H1 (cell line): Measurements from ENCODE around the gene LIPG. TPM values are rescaled to one million over a fixed set of nuclear protein-coding genes. Genes with fewer than 3 reads are reported as not detected.

Experiments used
- CTCF ChIA-PET: fragments of 300-600 bp; sonication (Branson Sonifier 250); formaldehyde crosslinking; loops from one replicate; lab custom pipeline; 2021; ENCODE audit not compliant: partially characterized antibody; lab: Charles Lee
- POLR2A ChIA-PET: fragments of 300-600 bp; sonication (Branson Sonifier 250); formaldehyde crosslinking; loops from one replicate; lab custom pipeline; 2021; ENCODE audit warnings: inconsistent platforms; ENCODE audit not compliant: partially characterized antibody; lab: Charles Lee
- DNase-seq, 2 experiments: peaks; one replicate each; pipeline versions ENCODE4 v3.0.0 to v3.0.0-alpha.2; 2010 to 2022; ENCODE audit warnings: low spot score in 2 of 2, low read depth in 1 of 2, mixed read lengths in 1 of 2
- FAIRE-seq: peaks from 2 replicates; lab custom pipeline; 2011; peaks lifted over from hg19 to GRCh38; lab: Jason Lieb, UNC
- H2AFZ ChIP-seq: 2 replicates; pipeline ENCODE4 v1.8.1; 2012; ENCODE audit warnings: low read length, inconsistent platforms
- H2AK5ac ChIP-seq: 2 replicates; pipeline ENCODE4 v1.6.1; 2013; ENCODE audit warnings: low read depth, low read length
- H2BK120ac ChIP-seq: replicated peaks from 2 replicates; pipeline ENCODE3; 2013; ENCODE audit warnings: low read depth, low read length, inconsistent platforms
- H2BK12ac ChIP-seq: 2 replicates; pipeline ENCODE4 v1.6.1; 2013; ENCODE audit warnings: low read depth, low read length
- H2BK15ac ChIP-seq: 2 replicates; pipeline ENCODE4 v1.6.1; 2013; ENCODE audit warnings: low read length
- H2BK20ac ChIP-seq: 2 replicates; pipeline ENCODE4 v1.6.1; 2013; ENCODE audit warnings: low read length
- H2BK5ac ChIP-seq: 2 replicates; pipeline ENCODE4 v1.6.1; 2013; ENCODE audit warnings: low read depth, low read length
- H3K14ac ChIP-seq: 2 replicates; pipeline ENCODE4 v1.6.1; 2013; ENCODE audit warnings: inconsistent platforms; ENCODE audit not compliant: insufficient read length
- H3K18ac ChIP-seq: 2 replicates; pipeline ENCODE4 v1.6.1; 2013; ENCODE audit warnings: low read length; ENCODE audit errors: extremely low read depth
- H3K23ac ChIP-seq: 2 replicates; pipeline ENCODE4 v1.6.1; 2013; ENCODE audit warnings: inconsistent platforms; ENCODE audit not compliant: insufficient read length
- H3K23me2 ChIP-seq: 2 replicates; pipeline ENCODE4 v1.6.1; 2013; ENCODE audit warnings: low read depth, low read length
- H3K27ac ChIP-seq: 2 replicates; pipeline ENCODE4 v1.6.1; 2011; ENCODE audit warnings: low read depth, low read length, inconsistent platforms
- H3K27me3 ChIP-seq, 4 experiments: replicated peaks in 1 of 4; 1 replicate in 1 of 4; 2 replicates in 3 of 4; pipeline versions ENCODE4 v1.6.1 to v1.8.1; 2011 to 2013; ENCODE audit warnings: low read length in 3 of 4, mild to moderate bottlenecking in 3 of 4, inconsistent platforms in 2 of 4, mixed read lengths in 2 of 4, moderate library complexity in 1 of 4; ENCODE audit not compliant: control insufficient read depth in 3 of 4, insufficient read depth in 3 of 4; ENCODE audit errors: extremely low read depth in 1 of 4
- H3K36me3 ChIP-seq, 4 experiments: 2 replicates each; pipeline versions ENCODE4 v1.6.1 to v1.8.1; 2011 to 2013; ENCODE audit warnings: mild to moderate bottlenecking in 4 of 4, low read length in 3 of 4, moderate library complexity in 2 of 4, control low read depth in 1 of 4, inconsistent platforms in 1 of 4; ENCODE audit not compliant: insufficient read depth in 4 of 4, control insufficient read depth in 2 of 4
- H3K4ac ChIP-seq: replicated peaks from 2 replicates; pipeline ENCODE3; 2013; ENCODE audit warnings: low read length, low read depth, mixed read lengths, inconsistent platforms; ENCODE audit not compliant: insufficient read length
- H3K4me1 ChIP-seq, 4 experiments: replicated peaks in 1 of 4; 1 replicate in 1 of 4; 2 replicates in 3 of 4; pipeline versions ENCODE4 v1.6.1 to v1.8.1; 2011 to 2013; ENCODE audit warnings: low read length in 3 of 4, inconsistent platforms in 2 of 4, mixed read lengths in 1 of 4; ENCODE audit not compliant: insufficient read depth in 4 of 4, control insufficient read depth in 3 of 4
- H3K4me2 ChIP-seq, 2 experiments: 2 replicates each; pipeline versions ENCODE4 v1.6.1 to v1.8.1; 2011 to 2013; ENCODE audit warnings: low read depth in 2 of 2, low read length in 2 of 2, control low read depth in 1 of 2, inconsistent platforms in 1 of 2, mild to moderate bottlenecking in 1 of 2; ENCODE audit not compliant: insufficient read depth in 1 of 2
- H3K4me3 ChIP-seq, 4 experiments: fragments of 200-600, 300-600 bp in 1 of 4; sonication (generic), shearing (Covaris generic), sonication (Bioruptor Twin) in 1 of 4; 2 replicates each; pipeline versions ENCODE4 v1.5.1 to v1.8.1; 2011 to 2016; ENCODE audit warnings: low read length in 4 of 4, low read depth in 3 of 4, control low read depth in 2 of 4, inconsistent platforms in 2 of 4, mild to moderate bottlenecking in 2 of 4, mixed read lengths in 1 of 4, moderate library complexity in 1 of 4; ENCODE audit not compliant: insufficient read depth in 2 of 4; ENCODE audit errors: extremely low read depth in 1 of 4
- H3K56ac ChIP-seq: replicated peaks from 2 replicates; pipeline ENCODE3; 2013; ENCODE audit warnings: low read depth, mild to moderate bottlenecking, mixed read lengths, low read length, inconsistent platforms; ENCODE audit not compliant: insufficient read length
- H3K79me1 ChIP-seq: 2 replicates; pipeline ENCODE4 v1.6.1; 2013; ENCODE audit warnings: low read depth, low read length, control low read depth
- H3K79me2 ChIP-seq, 2 experiments: 2 replicates each; pipeline versions ENCODE4 v1.6.1 to v1.8.1; 2012 to 2013; ENCODE audit warnings: low read length in 2 of 2, mild to moderate bottlenecking in 2 of 2, inconsistent platforms in 1 of 2; ENCODE audit not compliant: insufficient read depth in 2 of 2, control insufficient read depth in 1 of 2
- H3K9ac ChIP-seq, 4 experiments: replicated peaks in 1 of 4; 1 replicate in 1 of 4; 2 replicates in 3 of 4; pipeline versions ENCODE4 v1.6.1 to v1.8.1; 2011 to 2013; ENCODE audit warnings: low read depth in 3 of 4, low read length in 3 of 4, control low read depth in 2 of 4, mild to moderate bottlenecking in 2 of 4, moderate library complexity in 2 of 4, inconsistent platforms in 1 of 4; ENCODE audit errors: extremely low read depth in 1 of 4
- H3K9me3 ChIP-seq, 2 experiments: 2 replicates each; pipeline versions ENCODE4 v1.6.1 to v1.8.1; 2012 to 2013; ENCODE audit warnings: mild to moderate bottlenecking in 2 of 2, moderate library complexity in 2 of 2, control low read depth in 1 of 2, inconsistent platforms in 1 of 2, low read depth in 1 of 2, low read length in 1 of 2, mixed read lengths in 1 of 2; ENCODE audit not compliant: insufficient read depth in 2 of 2
- H4K20me1 ChIP-seq, 2 experiments: replicated peaks in 1 of 2; 2 replicates each; pipeline versions ENCODE3 to v1.8.1; 2011 to 2013; ENCODE audit warnings: inconsistent platforms in 2 of 2, low read length in 2 of 2, mild to moderate bottlenecking in 1 of 2; ENCODE audit not compliant: insufficient read depth in 2 of 2, control insufficient read depth in 1 of 2
- H4K5ac ChIP-seq: 2 replicates; pipeline ENCODE4 v1.6.1; 2013; ENCODE audit warnings: low read length, low read depth, mixed read lengths, inconsistent platforms; ENCODE audit not compliant: insufficient read length
- H4K8ac ChIP-seq: 2 replicates; pipeline ENCODE4 v1.8.0; 2013; ENCODE audit warnings: mild to moderate bottlenecking, moderate library complexity, low read length, inconsistent platforms; ENCODE audit not compliant: insufficient read depth; ENCODE audit errors: extremely low read depth
- H4K91ac ChIP-seq: replicated peaks from 2 replicates; pipeline ENCODE3; 2013; ENCODE audit warnings: low read length, mixed read lengths, inconsistent platforms; ENCODE audit not compliant: insufficient read length
- BRCA1 ChIP-seq: IDR thresholded peaks from 2 replicates; pipeline ENCODE4 v1.6.1; 2012; ENCODE audit warnings: low read depth, low read length, improper control_type of control experiment
- JUND ChIP-seq: IDR thresholded peaks from 2 replicates; pipeline ENCODE4 v1.6.1; 2011; ENCODE audit warnings: mild to moderate bottlenecking, improper control_type of control experiment, low read length
- TCF12 ChIP-seq: IDR thresholded peaks from 2 replicates; pipeline ENCODE4 v1.6.1; 2011; ENCODE audit warnings: low read depth, mild to moderate bottlenecking, low read length
- WGBS, 2 experiments: shearing (Covaris generic) in 1 of 2; methylation state at CpG; one replicate each; pipeline versions ENCODE4 v1.1.6 to v1.1.7; 2013 to 2015; ENCODE audit warnings: low lambda C conversion rate in 2 of 2, mixed read lengths in 2 of 2, inconsistent platforms in 1 of 2, low coverage in 1 of 2, missing lambda C conversion rate in 1 of 2; ENCODE audit not compliant: insufficient replicate concordance in 2 of 2, insufficient coverage in 1 of 2, insufficient read length in 1 of 2; ENCODE audit errors: extremely low coverage in 1 of 2, missing lambda C conversion rate in 1 of 2; 5-methylcytosine and 5-hydroxymethylcytosine counted together
- polyA plus RNA-seq, 7 experiments: library from polyadenylated mRNA; depleted of rRNA in 3 of 7; stranded (reverse) in 5 of 7; unstranded in 2 of 7; fragments of >200 nt in 5 of 7; fragments of 200-250 nt in 2 of 7; gene quantifications; 1 replicate in 5 of 7; 2 replicates in 1 of 7; 4 replicates in 1 of 7; pipeline versions ENCODE4 v1.2.1 to v1.2.3, GENCODE V29; 2011 to 2013; ENCODE audit warnings: missing spikeins in 2 of 7, mixed read lengths in 2 of 7
- total RNA-seq: library from RNA; stranded (reverse); fragmentation: NEBNext Ultra II Directional; extraction: Animal tissue kit (Norgen Biotek cat#: 25700); gene quantifications from 2 replicates; pipeline ENCODE4 v1.2.1, GENCODE V29; 2021

The LIPG gene
- total and polyA plus RNA-seq, 2 of the 8 experiments (the other 6 are each of a cell fraction or from before 2014, with no cell fraction given): 9.2 to 9.8 TPM

DNA sequence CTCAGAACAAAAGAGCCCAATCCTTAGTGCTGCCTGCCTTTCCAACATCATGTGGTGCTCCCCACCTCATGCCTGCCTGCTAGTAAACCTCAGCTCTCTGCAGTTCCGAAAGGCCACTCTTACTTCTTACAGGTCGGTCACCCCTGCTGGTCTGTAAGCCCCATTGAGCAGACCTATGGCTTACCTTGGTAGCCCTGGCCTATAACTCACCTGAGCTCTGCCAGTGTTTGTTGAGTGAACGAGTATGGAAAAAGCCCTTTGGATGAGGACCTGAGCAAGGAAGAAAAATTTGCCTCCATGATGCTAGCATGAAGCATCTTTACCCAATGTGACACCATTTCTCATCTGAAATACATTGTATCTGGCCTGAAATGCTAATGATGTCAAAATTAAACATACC, 83.3 kb downstream of the LIPG start:
- CTCF ChIA-PET: interaction anchor here (0.6 to 1.7 kb wide), 2 partner anchors 16 to 1438 kb away, joined by 4 to 5 read pairs; no protein-coding TSS in a partner anchor
- H3K36me3 ChIP-seq: no peaks in the 10 kb centered on the region

More for the DNA sequence above, 83.3 kb downstream of the LIPG start:
- H3K4me2 ChIP-seq: no peak overlapping the region
- H3K23me2 ChIP-seq: no peaks in the 10 kb centered on the region
- H2BK120ac ChIP-seq: no peak overlapping the region
- H3K18ac ChIP-seq: no peak overlapping the region
- no peak overlapping the region for H2BK15ac ChIP-seq
- H2BK5ac ChIP-seq: no peak overlapping the region
- no peak overlapping the region for H4K8ac ChIP-seq
- H2AFZ ChIP-seq: no peak overlapping the region
- H2BK12ac ChIP-seq: no peak overlapping the region
- no peak overlapping the region for H3K9ac ChIP-seq
- 87% methylated on average over 3 of the region's 3 CpGs; no CpG with 5 or more reads in 1 of the 2 experiments for WGBS, 2 experiments
- H3K9me3 ChIP-seq: no peaks in the 10 kb centered on the region
- H3K4me3 ChIP-seq: no peak overlapping the region
- no peaks in the 10 kb centered on the region for H4K20me1 ChIP-seq
- no peaks in the 10 kb centered on the region; a peak in 1 of 7 replicates for H3K4me1 ChIP-seq
- H3K27ac ChIP-seq: no peak overlapping the region
- H3K27me3 ChIP-seq: no peaks in the 10 kb centered on the region
- no peaks in the 10 kb centered on the region for H3K79me2 ChIP-seq
- POLR2A ChIA-PET: interaction anchor here (0.7 kb wide), 1 partner anchor 12 kb away, joined by 3 read pairs; no protein-coding TSS in a partner anchor
- H2BK20ac ChIP-seq: no peak overlapping the region
- H3K56ac ChIP-seq: no peak overlapping the region
- FAIRE-seq (no peak), DNase-seq (no peak)
- H3K79me1 ChIP-seq: no peaks in the 10 kb centered on the region
- H3K4ac ChIP-seq: no peak overlapping the region
- H4K91ac ChIP-seq: no peak overlapping the region
- H3K23ac ChIP-seq: no peak overlapping the region
- no peak overlapping the region for H4K5ac ChIP-seq
- no peak for TF ChIP-seq TCF12
- no peak for TF ChIP-seq JUND
- TF ChIP-seq BRCA1: no peak
- TF ChIP-seq, all 59 proteins: peak for 0
- H2AK5ac ChIP-seq: no peak overlapping the region
- H3K14ac ChIP-seq: no peak overlapping the region
